ENCODE results near the gene WBP1L.
A peak's percentile ranks its signal among the peaks of the same experiment; 100 is the strongest.

WBP1L gene

GRCh38 chr10:102791754-102792395 is 48.1 kb downstream of the WBP1L start:
- DNase-seq (ENCODE audit: low read depth): no peak
- TF ChIP-seq MYC (IDR thresholded peaks at IDR 0.05; ENCODE audit: low read depth, low read length) (no peak), MAX (IDR thresholded peaks at IDR 0.05; ENCODE audit: low read depth, low read length) (no peak), CTCF (IDR thresholded peaks at IDR 0.05; ENCODE audit: low read depth, low read length) (no peak), POLR2A (IDR thresholded peaks at IDR 0.05; ENCODE audit: extremely low read depth, insufficient read length) (no peak)
- no peak overlapping the region for H3K4me3 ChIP-seq (ENCODE audit: low read depth, low read length)

GRCh38 chr10:102795453-102796406 is 52.0 kb downstream of the WBP1L start:
- no peak for TF ChIP-seq CTCF (IDR thresholded peaks at IDR 0.05; ENCODE audit: low read depth, low read length)
- TF ChIP-seq MAX (IDR thresholded peaks at IDR 0.05; ENCODE audit: low read depth, low read length): no peak
- no peak for TF ChIP-seq POLR2A (IDR thresholded peaks at IDR 0.05; ENCODE audit: extremely low read depth, insufficient read length)
- TF ChIP-seq MYC (IDR thresholded peaks at IDR 0.05; ENCODE audit: low read depth, low read length): no peak
- peak; percentile 54 for DNase-seq (ENCODE audit: low read depth)
- peak overlapping the region; percentile 45 for H3K4me3 ChIP-seq (ENCODE audit: low read depth, low read length)

- H3K4me3 ChIP-seq (ENCODE audit: low read depth, low read length): peak overlapping the region; percentile 45
- peak; percentile 91 for DNase-seq (ENCODE audit: low read depth)
Observed at GRCh38 chr10:102796407-102797176, 52.8 kb downstream of the WBP1L start.

GRCh38 chr10:102799691-102800471 is 56.1 kb downstream of the WBP1L start:
- no peak for DNase-seq (ENCODE audit: low read depth)
- H3K4me3 ChIP-seq (ENCODE audit: low read depth, low read length): no peak overlapping the region
- TF ChIP-seq MYC (IDR thresholded peaks at IDR 0.05; ENCODE audit: low read depth, low read length): no peak
- no peak for TF ChIP-seq MAX (IDR thresholded peaks at IDR 0.05; ENCODE audit: low read depth, low read length)
- no peak for TF ChIP-seq CTCF (IDR thresholded peaks at IDR 0.05; ENCODE audit: low read depth, low read length)
- no peak for TF ChIP-seq POLR2A (IDR thresholded peaks at IDR 0.05; ENCODE audit: extremely low read depth, insufficient read length)

More at GRCh38 chr10:102796407-102797176, 52.8 kb downstream of the WBP1L start:
- peak; percentile 50 for TF ChIP-seq POLR2A (IDR thresholded peaks at IDR 0.05; ENCODE audit: extremely low read depth, insufficient read length)
- TF ChIP-seq CTCF (IDR thresholded peaks at IDR 0.05; ENCODE audit: low read depth, low read length): no peak
- TF ChIP-seq MYC (IDR thresholded peaks at IDR 0.05; ENCODE audit: low read depth, low read length): peak; percentile 93
- peak; percentile 99 for TF ChIP-seq MAX (IDR thresholded peaks at IDR 0.05; ENCODE audit: low read depth, low read length)
